Fibroblast of lung (primary cell): ENCODE data around the gene VWA5B1. TPM values are rescaled to one million over a fixed set of nuclear protein-coding genes. Genes with fewer than 3 reads are reported as not detected.
A peak's percentile ranks its signal among the peaks of the same experiment; 100 is the strongest.

Source experiments
- DNase-seq, 2 donors: peaks; one replicate each; pipeline versions ENCODE4 v3.0.0 to v3.0.0-alpha.2; 2010; ENCODE audit warnings: low read depth in 2 of 2
- H2AFZ ChIP-seq: 2 replicates; pipeline ENCODE4 v1.5.1; 2012; ENCODE audit warnings: low read length, control low read depth, inconsistent platforms
- H3K27ac ChIP-seq: 2 replicates; pipeline ENCODE4 v1.5.1; 2011; ENCODE audit warnings: low read length, control low read depth; ENCODE audit not compliant: insufficient read depth
- H3K27me3 ChIP-seq: 2 replicates; pipeline ENCODE4 v1.5.1; 2011; ENCODE audit warnings: mild to moderate bottlenecking, low read length; ENCODE audit not compliant: control insufficient read depth, insufficient read depth
- H3K36me3 ChIP-seq: 2 replicates; pipeline ENCODE4 v1.5.1; 2011; ENCODE audit warnings: low read length; ENCODE audit not compliant: control insufficient read depth, insufficient read depth
- H3K4me1 ChIP-seq: 2 replicates; pipeline ENCODE4 v1.5.1; 2011; ENCODE audit warnings: low read length; ENCODE audit not compliant: control insufficient read depth, insufficient read depth; ENCODE audit errors: extremely low read depth
- H3K4me2 ChIP-seq: 2 replicates; pipeline ENCODE4 v1.5.1; 2011; ENCODE audit warnings: low read length, control low read depth; ENCODE audit not compliant: insufficient read depth; ENCODE audit errors: extremely low read depth
- H3K4me3 ChIP-seq, 4 experiments: fragments of 200-600 bp in 1 of 4; sonication (generic) in 1 of 4; replicated peaks in 1 of 4; 2 replicates each; pipeline ENCODE4 v1.5.1; 2011 to 2016; ENCODE audit warnings: low read length in 4 of 4, low read depth in 3 of 4, mild to moderate bottlenecking in 3 of 4, control low read depth in 2 of 4, inconsistent platforms in 1 of 4, mixed read lengths in 1 of 4; ENCODE audit not compliant: insufficient read depth in 1 of 4; ENCODE audit errors: control extremely low read depth in 1 of 4
- H3K79me2 ChIP-seq: 2 replicates; pipeline ENCODE4 v1.5.1; 2012; ENCODE audit warnings: mild to moderate bottlenecking, low read length, inconsistent platforms; ENCODE audit not compliant: control insufficient read depth, insufficient read depth
- H3K9ac ChIP-seq: 2 replicates; pipeline ENCODE4 v1.5.1; 2011; ENCODE audit warnings: mild to moderate bottlenecking, low read length, control low read depth; ENCODE audit not compliant: insufficient read depth
- H3K9me3 ChIP-seq: 2 replicates; pipeline ENCODE4 v1.5.1; 2012; ENCODE audit warnings: low read depth, low read length; ENCODE audit not compliant: control insufficient read depth, insufficient read depth
- H4K20me1 ChIP-seq: 2 replicates; pipeline ENCODE4 v1.5.1; 2011; ENCODE audit warnings: low read length; ENCODE audit not compliant: control insufficient read depth, insufficient read depth; ENCODE audit errors: extremely low read depth
- CTCF ChIP-seq, 2 donors: IDR thresholded peaks in 1 of 2; conservative IDR thresholded peaks in 1 of 2; 1 replicate in 1 of 2; 2 replicates in 1 of 2; pipeline ENCODE4 v1.5.1; 2011 to 2012; ENCODE audit warnings: low read length in 2 of 2, control low read depth in 1 of 2, inconsistent platforms in 1 of 2, low read depth in 1 of 2, mild to moderate bottlenecking in 1 of 2
- EZH2 ChIP-seq: IDR thresholded peaks from 2 replicates; pipeline ENCODE4 v1.5.1; 2012; ENCODE audit warnings: low read length, control low read depth, mild to moderate bottlenecking; ENCODE audit errors: missing control alignments
- polyA plus RNA-seq, 2 donors: library from polyadenylated mRNA; depleted of rRNA in 1 of 2; stranded (reverse) in 1 of 2; unstranded in 1 of 2; fragments of >200 nt; gene quantifications; 2 replicates each; pipeline ENCODE4 v1.2.1, GENCODE V29; 2011 to 2012; ENCODE audit warnings: missing spikeins in 1 of 2
- total RNA-seq: library from RNA; depleted of rRNA; stranded (reverse); fragments of >200 nt; gene quantifications from 2 replicates; pipeline ENCODE4 v1.2.1, GENCODE V29; 2014

The VWA5B1 gene
- total and polyA plus RNA-seq, 2 donors (not counting 1 experiment from before 2014, with no cell fraction given): not detected

GRCh38 chr1:20367116-20367585, 76.5 kb downstream of the VWA5B1 start:
- TF ChIP-seq EZH2 (peak; percentile 88), CTCF (conservative IDR thresholded peaks at IDR 0.05 in 1 of 2, IDR thresholded peaks at IDR 0.05 in 1 of 2; ENCODE audit: low read depth in 1 of 2, low read length in 2 of 2) (peak; percentile 66 to 85)
- no peaks in the 10 kb centered on the region for H3K9me3 ChIP-seq
- DNase-seq: peak; percentile 58 to 59
- H3K79me2 ChIP-seq: no peaks in the 10 kb centered on the region
- no peak overlapping the region for H2AFZ ChIP-seq
- no peaks in the 10 kb centered on the region for H3K4me1 ChIP-seq
- no peak overlapping the region for H3K27ac ChIP-seq
- no peaks in the 10 kb centered on the region for H4K20me1 ChIP-seq
- H3K36me3 ChIP-seq: no peaks in the 10 kb centered on the region
- peak overlapping the region; percentile 67 for H3K4me2 ChIP-seq
- H3K27me3 ChIP-seq: peaks cover 45% of the 10 kb centered on the region
- peak overlapping the region in 3 of 4 experiments; percentile 10 to 45 (median 11) for H3K4me3 ChIP-seq
- H3K9ac ChIP-seq: no peak overlapping the region

- H3K36me3 ChIP-seq: no peaks in the 10 kb centered on the region
- H2AFZ ChIP-seq: no peak overlapping the region
- no peak overlapping the region for H3K4me3 ChIP-seq
- H3K4me2 ChIP-seq: no peak overlapping the region
- DNase-seq: no peak
- no peaks in the 10 kb centered on the region for H3K9me3 ChIP-seq
- H3K27me3 ChIP-seq: peaks cover 45% of the 10 kb centered on the region
- no peaks in the 10 kb centered on the region for H3K79me2 ChIP-seq
- H3K9ac ChIP-seq: no peak overlapping the region
- H4K20me1 ChIP-seq: no peaks in the 10 kb centered on the region
- H3K27ac ChIP-seq: no peak overlapping the region
- TF ChIP-seq CTCF (conservative IDR thresholded peaks at IDR 0.05 in 1 of 2, IDR thresholded peaks at IDR 0.05 in 1 of 2; ENCODE audit: low read depth in 1 of 2, low read length in 2 of 2) (no peak), EZH2 (no peak)
- H3K4me1 ChIP-seq: no peaks in the 10 kb centered on the region
Observed at GRCh38 chr1:20367626-20368025, 77.0 kb downstream of the VWA5B1 start.

- H3K27me3 ChIP-seq: peaks cover 45% of the 10 kb centered on the region
Observed at GRCh38 chr1:20368866-20369470, 78.3 kb downstream of the VWA5B1 start.

More at GRCh38 chr1:20368866-20369470, 78.3 kb downstream of the VWA5B1 start:
- H3K4me3 ChIP-seq: no peak overlapping the region
- H3K9me3 ChIP-seq: no peaks in the 10 kb centered on the region
- no peak for DNase-seq
- H3K4me1 ChIP-seq: no peaks in the 10 kb centered on the region
- no peaks in the 10 kb centered on the region for H3K36me3 ChIP-seq
- H3K79me2 ChIP-seq: no peaks in the 10 kb centered on the region
- no peaks in the 10 kb centered on the region for H4K20me1 ChIP-seq
- H3K27ac ChIP-seq: no peak overlapping the region
- H2AFZ ChIP-seq: no peak overlapping the region
- no peak overlapping the region for H3K9ac ChIP-seq
- TF ChIP-seq EZH2 (no peak), CTCF (conservative IDR thresholded peaks at IDR 0.05 in 1 of 2, IDR thresholded peaks at IDR 0.05 in 1 of 2; ENCODE audit: low read depth in 1 of 2, low read length in 2 of 2) (no peak)
- H3K4me2 ChIP-seq: no peak overlapping the region
